ENCODE measurements around the gene UBE2E1.
A peak's percentile ranks its signal among the peaks of the same experiment; 100 is the strongest.

UBE2E1 gene

DNA sequence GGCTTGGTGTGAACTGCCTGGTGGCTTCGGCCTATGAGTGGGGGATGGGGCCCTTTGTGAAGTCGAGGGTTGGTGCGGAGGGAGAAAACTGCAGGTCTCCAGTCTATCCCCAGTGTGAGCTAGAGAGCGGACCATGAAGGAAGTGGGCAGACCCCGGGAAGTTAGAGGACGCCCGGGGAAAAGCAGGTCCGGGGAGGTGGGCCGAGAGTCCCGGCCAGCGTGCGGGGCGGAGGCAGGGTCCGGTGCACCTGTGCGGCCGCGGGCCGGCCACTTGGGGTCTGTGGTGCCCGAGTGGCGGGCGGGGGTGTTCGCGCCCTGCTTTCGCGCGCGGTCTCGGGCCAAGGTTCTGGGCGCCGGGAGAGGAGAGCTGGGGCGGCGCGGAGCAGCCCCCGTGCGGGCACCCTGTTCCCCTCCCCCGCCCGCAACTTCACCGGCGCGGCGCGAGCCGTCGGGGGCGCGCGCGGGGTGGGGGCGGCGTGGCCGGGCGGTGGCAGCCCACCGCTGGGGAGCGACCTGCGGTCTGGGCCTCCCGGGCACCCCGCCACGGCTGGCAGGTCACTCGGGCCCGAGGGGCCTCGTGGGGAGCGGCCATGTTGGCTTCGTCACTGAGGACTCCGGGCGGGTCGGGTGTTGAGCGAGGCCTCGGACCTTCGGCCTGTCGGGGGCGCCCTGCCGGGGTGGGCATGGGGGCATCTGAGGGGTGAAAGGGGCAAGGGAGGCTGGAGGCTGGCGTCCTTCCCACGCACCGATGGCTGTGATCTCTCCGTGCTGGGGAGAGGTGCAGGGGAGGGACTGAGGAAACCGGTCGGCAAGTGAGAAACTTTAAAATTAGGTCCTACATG lies 4.8 kb downstream of the UBE2E1 start:
- TF ChIP-seq, protein P1, sequence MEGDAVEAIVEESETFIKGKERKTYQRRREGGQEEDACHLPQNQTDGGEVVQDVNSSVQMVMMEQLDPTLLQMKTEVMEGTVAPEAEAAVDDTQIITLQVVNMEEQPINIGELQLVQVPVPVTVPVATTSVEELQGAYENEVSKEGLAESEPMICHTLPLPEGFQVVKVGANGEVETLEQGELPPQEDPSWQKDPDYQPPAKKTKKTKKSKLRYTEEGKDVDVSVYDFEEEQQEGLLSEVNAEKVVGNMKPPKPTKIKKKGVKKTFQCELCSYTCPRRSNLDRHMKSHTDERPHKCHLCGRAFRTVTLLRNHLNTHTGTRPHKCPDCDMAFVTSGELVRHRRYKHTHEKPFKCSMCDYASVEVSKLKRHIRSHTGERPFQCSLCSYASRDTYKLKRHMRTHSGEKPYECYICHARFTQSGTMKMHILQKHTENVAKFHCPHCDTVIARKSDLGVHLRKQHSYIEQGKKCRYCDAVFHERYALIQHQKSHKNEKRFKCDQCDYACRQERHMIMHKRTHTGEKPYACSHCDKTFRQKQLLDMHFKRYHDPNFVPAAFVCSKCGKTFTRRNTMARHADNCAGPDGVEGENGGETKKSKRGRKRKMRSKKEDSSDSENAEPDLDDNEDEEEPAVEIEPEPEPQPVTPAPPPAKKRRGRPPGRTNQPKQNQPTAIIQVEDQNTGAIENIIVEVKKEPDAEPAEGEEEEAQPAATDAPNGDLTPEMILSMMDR (conservative IDR thresholded peaks at IDR 0.05; ENCODE audit: low read length): no peak; the same call in 1 of the 2 replicates
- peak overlapping the region; percentile 65 for H3K4me3 ChIP-seq (ENCODE audit: low read length)
- DNase-seq (ENCODE audit: low read depth): peak; percentile 13

- H3K4me3 ChIP-seq (ENCODE audit: low read length): peak overlapping the region; percentile 65
- TF ChIP-seq, protein P1 (conservative IDR thresholded peaks at IDR 0.05; ENCODE audit: low read length): no peak
- DNase-seq (ENCODE audit: low read depth): no peak
Observed at GRCh38 chr3:23811185-23811527, 5.4 kb downstream of the UBE2E1 start.

DNA sequence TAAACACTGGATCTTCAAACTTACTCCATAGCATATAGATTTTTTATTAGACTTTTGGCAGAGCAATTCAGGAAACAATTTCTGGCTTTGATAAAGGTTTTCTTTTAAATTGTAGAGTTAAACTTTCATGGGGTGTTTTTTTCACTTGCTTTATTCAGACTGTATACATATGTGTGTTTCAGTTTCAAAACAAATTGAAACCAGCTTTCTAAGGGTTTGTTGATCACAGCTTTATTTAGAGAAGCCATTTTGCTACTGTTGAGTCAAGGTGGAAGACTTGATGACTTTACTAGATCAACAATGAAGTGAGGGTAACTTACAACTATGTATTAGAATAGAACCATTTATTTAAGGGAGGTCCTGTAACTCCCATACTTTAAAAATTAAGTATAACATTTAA lies 6.2 kb downstream of the UBE2E1 start:
- DNase-seq (ENCODE audit: low read depth): no peak
- H3K4me3 ChIP-seq (ENCODE audit: low read length): no peak overlapping the region
- TF ChIP-seq, protein P1 (conservative IDR thresholded peaks at IDR 0.05; ENCODE audit: low read length): no peak

- TF ChIP-seq, protein P1 (conservative IDR thresholded peaks at IDR 0.05; ENCODE audit: low read length): no peak
Observed at GRCh38 chr3:23815879-23816278, 10.1 kb downstream of the UBE2E1 start.

DNA sequence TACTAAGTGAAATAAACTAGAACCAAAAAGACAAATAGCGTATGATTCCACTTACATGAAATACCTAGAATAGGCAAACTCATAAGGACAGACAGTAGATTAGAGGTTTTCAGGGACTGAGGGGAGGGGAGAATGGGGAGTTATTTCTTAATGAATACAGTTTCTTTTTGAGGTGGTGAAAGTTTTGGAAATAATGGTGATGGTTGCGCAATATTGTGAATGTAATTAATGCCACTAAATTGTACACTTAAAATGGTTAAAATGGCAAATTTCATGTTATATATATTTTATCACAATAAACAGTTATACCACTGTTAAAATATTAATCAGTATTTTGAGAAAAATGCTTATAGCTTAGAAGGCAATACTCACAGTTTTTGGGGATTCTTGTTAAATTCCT lies 11.0 kb downstream of the UBE2E1 start:
- TF ChIP-seq, protein P1 (conservative IDR thresholded peaks at IDR 0.05; ENCODE audit: low read length): no peak
- H3K4me3 ChIP-seq (ENCODE audit: low read length): no peak overlapping the region
- no peak for DNase-seq (ENCODE audit: low read depth)

More at GRCh38 chr3:23815879-23816278, 10.1 kb downstream of the UBE2E1 start:
- no peak for DNase-seq (ENCODE audit: low read depth)
- no peak overlapping the region for H3K4me3 ChIP-seq (ENCODE audit: low read length)

GRCh38 chr3:23817508-23818223 lies 11.9 kb downstream of the UBE2E1 start:
- no peak overlapping the region for H3K4me3 ChIP-seq (ENCODE audit: low read length)
- no peak for DNase-seq (ENCODE audit: low read depth)
- TF ChIP-seq, protein P1 (conservative IDR thresholded peaks at IDR 0.05; ENCODE audit: low read length): no peak

Measured in AG10803 (cell line).